Neural progenitor cell (in vitro differentiated cells): ENCODE measurements around the gene LRRC63. TPM values are rescaled to one million over a fixed set of nuclear protein-coding genes. Genes with fewer than 3 reads are reported as not detected.
A peak's percentile ranks its signal among the peaks of the same experiment; 100 is the strongest.

ENCODE experiments used
- DNase-seq: peaks from one replicate; pipeline ENCODE4 v3.0.0-alpha.2; 2016; ENCODE audit warnings: low spot score
- H2AFZ ChIP-seq: fragments of 200-600 bp; sonication (generic); replicated peaks from 2 replicates; pipeline ENCODE4 v1.6.1; 2016; ENCODE audit warnings: antibody characterized with exemption
- H3F3A ChIP-seq: fragments of 200-600 bp; sonication (generic); 2 replicates; pipeline ENCODE4 v1.6.1; 2016; ENCODE audit warnings: antibody characterized with exemption, low read depth
- H3K27ac ChIP-seq: fragments of 200-600 bp; sonication (generic); 2 replicates; pipeline ENCODE4 v1.5.1; 2016; ENCODE audit warnings: mild to moderate bottlenecking
- H3K27me3 ChIP-seq: fragments of 200-600 bp; sonication (generic); 2 replicates; pipeline ENCODE4 v1.6.1; 2016; ENCODE audit warnings: mild to moderate bottlenecking, moderate library complexity
- H3K36me3 ChIP-seq: fragments of 200-600 bp; sonication (generic); 2 replicates; pipeline ENCODE4 v1.5.1; 2016
- H3K4me1 ChIP-seq: fragments of 200-600 bp; sonication (generic); 2 replicates; pipeline ENCODE4 v1.6.1; 2016; ENCODE audit warnings: mixed run types
- H3K4me2 ChIP-seq: fragments of 200-600 bp; sonication (generic); 2 replicates; pipeline ENCODE4 v1.6.1; 2016
- H3K4me3 ChIP-seq: fragments of 200-600 bp; sonication (generic); 2 replicates; pipeline ENCODE4 v1.5.1; 2016
- H3K79me2 ChIP-seq: fragments of 200-600 bp; sonication (generic); 2 replicates; pipeline ENCODE4 v1.6.1; 2016; ENCODE audit warnings: low read depth
- H3K9ac ChIP-seq: fragments of 200-600 bp; sonication (generic); 2 replicates; pipeline ENCODE4 v1.6.1; 2016
- H3K9me3 ChIP-seq: fragments of 200-600 bp; sonication (generic); 2 replicates; pipeline ENCODE4 v1.5.1; 2016; ENCODE audit warnings: low read depth
- H4K20me1 ChIP-seq: fragments of 200-600 bp; sonication (generic); 2 replicates; pipeline ENCODE4 v1.6.1; 2016; ENCODE audit warnings: low read depth
- H3K27ac Mint-ChIP-seq: 3 replicates; pipeline ENCODE4 v1.8.0; 2021; ENCODE audit warnings: mixed read lengths
- H3K27me3 Mint-ChIP-seq: 2 replicates; pipeline ENCODE4 v1.8.0; 2022; ENCODE audit warnings: low read depth, mild to moderate bottlenecking, inconsistent platforms, moderate library complexity, mixed read lengths; ENCODE audit not compliant: insufficient read depth
- H3K36me3 Mint-ChIP-seq: 3 replicates; pipeline ENCODE4 v1.8.0; 2021; ENCODE audit warnings: mixed read lengths
- H3K4me1 Mint-ChIP-seq: 3 replicates; pipeline ENCODE4 v1.8.0; 2021; ENCODE audit warnings: mixed read lengths
- H3K4me3 Mint-ChIP-seq: 3 replicates; pipeline ENCODE4 v1.8.0; 2021; ENCODE audit warnings: mild to moderate bottlenecking, moderate library complexity, mixed read lengths
- H3K9me3 Mint-ChIP-seq: 3 replicates; pipeline ENCODE4 v1.8.0; 2020; ENCODE audit warnings: mixed read lengths
- CTCF ChIP-seq: fragments of 200-600 bp; sonication (generic); IDR thresholded peaks from 2 replicates; pipeline ENCODE4 v1.5.1; 2017; ENCODE audit warnings: antibody characterized with exemption, mild to moderate bottlenecking
- EZH2 ChIP-seq: fragments of 200-600 bp; sonication (generic); IDR thresholded peaks from 2 replicates; pipeline ENCODE4 v1.6.1; 2017; ENCODE audit warnings: antibody characterized with exemption, mild to moderate bottlenecking, moderate library complexity
- EZH2phosphoT487 ChIP-seq: fragments of 200-600 bp; sonication (generic); IDR thresholded peaks from 2 replicates; pipeline ENCODE4 v1.6.1; 2017; ENCODE audit warnings: antibody characterized with exemption
- total RNA-seq: library from RNA; depleted of rRNA; stranded (reverse); fragments of >200 nt; gene quantifications from 2 replicates; pipeline ENCODE4 v1.2.3, GENCODE V29; 2015; ENCODE audit warnings: low replicate concordance

Gene LRRC63
- total RNA-seq, 1 donor from 2014 or later: not detected

GRCh38 chr13:46288570-46289259, 77.0 kb downstream of the LRRC63 start:
- peaks cover 2% of the 10 kb centered on the region for H3K4me1 Mint-ChIP-seq
- H4K20me1 ChIP-seq: no peaks in the 10 kb centered on the region
- H3K27me3 ChIP-seq: no peaks in the 10 kb centered on the region
- no peak overlapping the region for H3K27ac Mint-ChIP-seq
- TF ChIP-seq EZH2 (no peak), EZH2phosphoT487 (no peak), CTCF (peak; percentile 84)
- no peak overlapping the region for H3K4me2 ChIP-seq
- no peaks in the 10 kb centered on the region for H3K9me3 ChIP-seq
- H3F3A ChIP-seq: no peaks in the 10 kb centered on the region
- H3K79me2 ChIP-seq: no peaks in the 10 kb centered on the region
- no peak overlapping the region for H3K27ac ChIP-seq
- no peaks in the 10 kb centered on the region for H3K36me3 Mint-ChIP-seq
- no peak overlapping the region for H3K4me3 ChIP-seq
- DNase-seq: peak; percentile 68
- peaks cover 3% of the 10 kb centered on the region for H3K27me3 Mint-ChIP-seq
- H2AFZ ChIP-seq: peak overlapping the region; percentile 61
- no peak overlapping the region for H3K9ac ChIP-seq
- H3K4me3 Mint-ChIP-seq: no peak overlapping the region
- H3K4me1 ChIP-seq: no peaks in the 10 kb centered on the region
- no peaks in the 10 kb centered on the region for H3K9me3 Mint-ChIP-seq
- no peaks in the 10 kb centered on the region for H3K36me3 ChIP-seq

DNA sequence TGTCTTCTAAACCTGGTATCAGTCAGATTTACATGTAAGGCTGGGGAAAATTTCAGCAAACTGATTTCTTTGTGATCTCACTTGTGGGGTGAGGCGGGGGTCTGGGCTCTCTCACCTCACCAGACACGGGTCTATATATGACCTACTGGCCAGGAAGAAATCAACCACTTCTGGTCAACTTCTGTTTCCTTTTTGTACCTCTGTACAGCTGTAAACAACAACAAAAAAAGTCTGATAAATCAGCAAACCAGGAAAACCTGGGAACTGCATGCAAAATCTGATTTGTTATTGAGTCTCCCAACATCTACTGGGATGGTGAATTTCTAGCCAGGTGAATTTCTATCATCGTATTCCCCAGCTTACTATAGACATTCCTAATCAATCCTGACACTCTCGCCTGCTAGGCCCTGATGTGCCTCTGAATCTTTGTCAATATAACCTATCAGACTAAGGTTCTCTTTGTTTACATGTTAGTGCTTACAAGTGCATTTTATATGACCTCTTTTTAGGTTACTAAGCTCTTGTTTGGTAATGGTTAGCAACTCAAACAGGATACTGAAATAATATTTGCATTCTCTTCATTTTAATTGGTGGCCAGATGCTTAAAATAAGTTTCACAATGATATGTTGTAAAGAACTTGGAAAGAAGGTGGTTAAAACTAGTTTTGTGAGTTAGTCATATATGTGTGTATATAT, 77.7 kb downstream of the LRRC63 start:
- H3K4me3 Mint-ChIP-seq: no peak overlapping the region
- Histone ChIP-seq H3K4me1 (no peaks in the 10 kb centered on the region), H4K20me1 (no peaks in the 10 kb centered on the region), H3K4me3 (no peak overlapping the region), H3K4me2 (no peak overlapping the region), H3F3A (no peaks in the 10 kb centered on the region), H2AFZ (peak overlapping the region; percentile 61), H3K9me3 (no peaks in the 10 kb centered on the region), H3K36me3 (no peaks in the 10 kb centered on the region), H3K79me2 (no peaks in the 10 kb centered on the region), H3K9ac (no peak overlapping the region), H3K27me3 (no peaks in the 10 kb centered on the region), H3K27ac (no peak overlapping the region)
- no peaks in the 10 kb centered on the region for H3K4me1 Mint-ChIP-seq
- no peak for DNase-seq
- H3K36me3 Mint-ChIP-seq: no peaks in the 10 kb centered on the region
- TF ChIP-seq CTCF (no peak), EZH2phosphoT487 (no peak), EZH2 (no peak)
- peaks cover 3% of the 10 kb centered on the region for H3K27me3 Mint-ChIP-seq
- no peak overlapping the region for H3K27ac Mint-ChIP-seq
- no peaks in the 10 kb centered on the region for H3K9me3 Mint-ChIP-seq

DNA sequence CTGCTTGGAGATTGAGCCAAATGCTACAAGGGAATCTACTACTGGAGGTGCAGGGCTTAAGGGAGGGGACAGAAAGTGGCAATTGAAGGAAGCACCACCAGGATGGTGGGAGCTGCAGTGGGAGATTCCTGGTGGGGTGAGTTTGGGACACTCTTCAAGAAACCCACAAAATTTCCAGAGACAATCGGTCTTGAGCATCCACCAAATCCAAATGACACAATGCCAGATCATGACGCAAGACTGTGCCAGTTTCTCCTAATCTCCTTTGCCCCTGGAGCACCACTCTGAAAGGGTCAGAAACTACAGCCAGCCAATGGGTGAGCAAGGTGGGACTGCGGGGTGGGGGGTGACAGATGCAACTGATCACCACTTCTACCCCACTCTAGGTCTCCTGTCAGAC, 78.7 kb downstream of the LRRC63 start:
- no peaks in the 10 kb centered on the region for H3K36me3 Mint-ChIP-seq
- TF ChIP-seq EZH2: no peak
- TF ChIP-seq EZH2phosphoT487: no peak
- TF ChIP-seq CTCF: no peak
- H3K79me2 ChIP-seq: no peaks in the 10 kb centered on the region

More for the DNA sequence above, 78.7 kb downstream of the LRRC63 start:
- no peaks in the 10 kb centered on the region for H3F3A ChIP-seq
- Mint-ChIP-seq H3K4me3 (no peak overlapping the region), H3K9me3 (no peaks in the 10 kb centered on the region), H3K4me1 (peaks cover under 1% of the 10 kb centered on the region), H3K27me3 (peaks cover 2% of the 10 kb centered on the region), H3K27ac (no peak overlapping the region)
- no peak overlapping the region for H3K9ac ChIP-seq
- H3K4me3 ChIP-seq: no peak overlapping the region
- DNase-seq: no peak
- H3K4me1 ChIP-seq: no peaks in the 10 kb centered on the region
- H3K27me3 ChIP-seq: no peaks in the 10 kb centered on the region
- no peaks in the 10 kb centered on the region for H4K20me1 ChIP-seq
- no peaks in the 10 kb centered on the region for H3K36me3 ChIP-seq
- H3K4me2 ChIP-seq: no peak overlapping the region
- H3K9me3 ChIP-seq: no peaks in the 10 kb centered on the region
- H2AFZ ChIP-seq: no peak overlapping the region
- H3K27ac ChIP-seq: no peak overlapping the region
